GM21723 (cell line): ENCODE results near the gene CLTA.

Experiments used
- ATAC-seq: cut with Tn5 transposase; IDR thresholded peaks from one replicate; pipeline ENCODE4 v1.9.1; 2021; ENCODE audit warnings: mild to moderate bottlenecking, moderate library complexity; ENCODE audit not compliant: unreplicated experiment

The CLTA gene

GRCh38 chr9:36187414-36187813 lies 3.3 kb upstream of the CLTA start:
- no peak for ATAC-seq

GRCh38 chr9:36188212-36188611 lies 2.5 kb upstream of the CLTA start:
- ATAC-seq: no peak

- no peak for ATAC-seq
These were observed 745 bp upstream of the CLTA start for GRCh38 chr9:36189976-36190375.

- ATAC-seq: peak; percentile 16
These were observed 547 bp downstream of the CLTA start for GRCh38 chr9:36191290-36191645.

GRCh38 chr9:36191686-36192085 lies 965 bp downstream of the CLTA start:
- ATAC-seq: no peak

GRCh38 chr9:36192196-36192595 lies 1.5 kb downstream of the CLTA start:
- ATAC-seq: no peak

GRCh38 chr9:36193023-36193422 lies 2.3 kb downstream of the CLTA start:
- no peak for ATAC-seq

GRCh38 chr9:36194326-36195000 lies 3.7 kb downstream of the CLTA start:
- no peak for ATAC-seq

- no peak for ATAC-seq
These were observed 14.3 kb downstream of the CLTA start for GRCh38 chr9:36204906-36205547.

- ATAC-seq: no peak
These were observed 16.3 kb downstream of the CLTA start for GRCh38 chr9:36207016-36207415.

- ATAC-seq: no peak
These were observed 16.9 kb downstream of the CLTA start for GRCh38 chr9:36207546-36208012.

- no peak for ATAC-seq
These were observed 18.0 kb downstream of the CLTA start for GRCh38 chr9:36208521-36209253.

- ATAC-seq: no peak
These were observed 20.0 kb downstream of the CLTA start for GRCh38 chr9:36210722-36211121.

- ATAC-seq: no peak
These were observed 20.8 kb downstream of the CLTA start for GRCh38 chr9:36211510-36211909.

- ATAC-seq: no peak
These were observed 22.7 kb downstream of the CLTA start for GRCh38 chr9:36213387-36213786.

GRCh38 chr9:36213989-36214388 lies 23.3 kb downstream of the CLTA start:
- no peak for ATAC-seq

GRCh38 chr9:36214571-36214970 lies 23.9 kb downstream of the CLTA start:
- ATAC-seq: no peak

GRCh38 chr9:36217256-36217968 lies 26.7 kb downstream of the CLTA start:
- no peak for ATAC-seq

GRCh38 chr9:36218011-36218410 lies 27.3 kb downstream of the CLTA start:
- no peak for ATAC-seq

- no peak for ATAC-seq
These were observed 27.7 kb downstream of the CLTA start for GRCh38 chr9:36218411-36218901.

- no peak for ATAC-seq
These were observed 30.9 kb downstream of the CLTA start for GRCh38 chr9:36221667-36222066.
